Stimulated activated CD4-positive, alpha-beta T cell treated with anti-CD3 and anti-CD28 coated beads, Interleukin-15, amount 100 ng/mL, for 24 hours (primary cell): ENCODE measurements around the gene MAST4.

Experiments
- DNase-seq: peaks from one replicate; pipeline ENCODE4 v3.0.0-alpha.2; 2020

Gene MAST4

DNA sequence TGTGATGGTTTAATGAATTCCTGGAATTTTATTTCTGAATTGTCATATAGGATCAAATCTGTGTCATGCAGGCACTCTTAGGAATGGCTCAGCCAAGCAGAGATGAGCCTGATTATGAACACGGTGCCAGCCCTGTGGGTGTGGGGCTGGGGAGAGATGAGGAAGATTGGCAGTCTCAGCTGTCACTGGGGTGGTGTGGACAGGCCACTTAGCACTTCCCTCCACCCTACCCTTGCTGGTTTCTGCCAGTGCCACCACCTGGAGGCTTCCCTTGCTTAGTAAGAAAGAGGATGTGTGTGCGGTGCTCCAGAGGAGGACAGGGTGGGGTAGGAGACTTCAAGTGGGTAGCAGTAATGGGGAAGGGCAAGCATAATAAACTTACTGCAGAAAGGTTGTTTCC lies 373.8 kb downstream of the MAST4 start:
- no peak for DNase-seq

GRCh38 chr5:66972004-66972403 lies 375.8 kb downstream of the MAST4 start:
- DNase-seq = no peak

GRCh38 chr5:66974256-66974655 lies 378.1 kb downstream of the MAST4 start:
- no peak for DNase-seq

DNA sequence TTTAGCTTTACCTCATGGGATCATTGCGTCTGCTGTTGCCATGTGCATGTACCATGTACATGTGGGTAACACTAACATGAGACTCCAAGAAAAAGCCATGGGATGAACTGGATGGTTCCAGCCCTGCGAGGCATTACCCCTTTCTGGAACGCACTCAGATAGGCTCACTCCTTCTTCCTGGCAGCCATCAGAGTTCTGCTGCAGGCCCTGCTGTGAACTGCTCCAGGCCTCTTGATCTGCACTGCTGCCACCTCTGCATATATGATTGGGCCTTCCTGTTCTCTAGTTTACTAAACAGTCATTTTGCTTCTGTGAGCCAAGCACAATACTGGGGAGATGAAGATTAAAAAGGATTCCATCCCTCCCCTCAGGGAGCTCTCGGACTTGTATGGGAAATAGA lies 379.9 kb downstream of the MAST4 start:
- no peak for DNase-seq

DNA sequence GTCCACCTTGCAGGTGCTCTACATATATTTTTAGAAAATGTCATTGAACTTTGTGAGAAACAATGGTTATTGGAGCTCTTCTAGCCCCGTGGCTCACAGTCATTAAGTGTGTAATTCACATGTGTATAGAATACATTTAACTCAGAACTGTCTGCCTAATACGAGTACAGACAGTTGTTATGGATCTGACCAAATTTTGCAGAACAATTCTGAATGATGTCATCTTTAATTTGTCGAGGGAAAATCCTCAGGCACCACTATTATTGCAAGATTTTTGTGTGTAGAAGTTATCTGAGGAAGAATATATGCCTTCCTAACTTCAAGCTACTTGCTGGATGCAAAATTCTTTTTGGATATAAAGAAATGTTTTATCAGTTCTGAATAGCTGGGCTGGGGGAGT lies 383.5 kb downstream of the MAST4 start:
- DNase-seq = no peak

DNA sequence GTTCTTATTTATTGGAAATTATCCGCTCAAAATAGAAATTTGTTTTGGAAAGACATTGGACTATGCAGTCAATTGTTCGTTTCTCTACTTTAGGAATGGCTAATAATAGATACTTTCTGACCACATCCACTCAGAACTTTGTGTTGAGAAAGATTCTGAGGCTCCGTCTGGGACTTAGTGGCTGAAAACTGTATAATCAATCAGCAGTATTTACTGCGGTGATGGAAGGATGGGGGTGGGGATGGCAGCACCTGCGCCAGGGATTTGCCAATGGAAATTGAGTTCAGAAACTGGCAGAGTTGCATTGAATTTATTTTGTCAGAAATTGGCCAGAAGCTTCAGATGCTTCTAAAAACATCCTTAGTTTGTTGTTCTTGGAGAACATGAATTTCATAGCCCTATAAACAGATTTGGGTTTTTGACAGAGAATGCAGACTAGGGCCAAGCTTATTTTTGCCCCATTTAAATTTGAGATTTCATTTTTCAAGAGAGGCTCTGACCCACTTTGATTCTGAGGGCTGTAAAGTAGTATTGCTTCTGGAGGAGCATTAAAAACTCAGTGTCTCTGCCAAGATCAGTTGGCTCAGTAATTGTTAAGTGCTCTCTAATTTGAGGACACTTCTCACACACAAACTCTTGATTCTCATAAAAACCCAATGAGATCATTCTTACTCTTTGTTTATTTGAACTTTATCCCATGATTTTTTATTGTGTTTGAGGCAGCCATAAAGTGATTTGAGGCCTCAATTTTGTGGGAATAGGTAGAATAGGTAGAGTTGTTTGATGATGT lies 385.3 kb downstream of the MAST4 start:
- no peak for DNase-seq

GRCh38 chr5:66982056-66982387 lies 385.8 kb downstream of the MAST4 start:
- no peak for DNase-seq

DNA sequence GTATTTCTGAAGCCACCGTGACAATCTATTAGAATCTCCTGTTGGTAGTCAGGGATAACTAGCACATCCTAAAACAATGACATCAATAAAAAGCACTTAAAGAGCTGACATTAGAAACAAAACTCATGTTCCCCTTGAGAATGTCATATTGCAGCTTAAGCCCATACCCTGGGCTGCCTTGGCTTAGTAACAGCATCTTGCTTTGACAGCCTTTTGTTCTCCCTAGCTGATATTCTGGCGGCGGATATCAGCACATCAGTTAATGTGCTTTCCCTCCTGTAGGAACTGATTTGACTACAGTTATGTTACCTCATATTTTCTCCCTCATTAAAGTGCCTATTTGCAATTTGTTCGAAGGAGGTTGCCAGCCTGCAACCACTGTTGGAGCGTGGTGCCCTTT lies 386.3 kb downstream of the MAST4 start:
- DNase-seq = no peak

GRCh38 chr5:66985417-66985816 lies 389.2 kb downstream of the MAST4 start:
- DNase-seq = no peak

GRCh38 chr5:66986009-66986408 lies 389.8 kb downstream of the MAST4 start:
- no peak for DNase-seq

DNA sequence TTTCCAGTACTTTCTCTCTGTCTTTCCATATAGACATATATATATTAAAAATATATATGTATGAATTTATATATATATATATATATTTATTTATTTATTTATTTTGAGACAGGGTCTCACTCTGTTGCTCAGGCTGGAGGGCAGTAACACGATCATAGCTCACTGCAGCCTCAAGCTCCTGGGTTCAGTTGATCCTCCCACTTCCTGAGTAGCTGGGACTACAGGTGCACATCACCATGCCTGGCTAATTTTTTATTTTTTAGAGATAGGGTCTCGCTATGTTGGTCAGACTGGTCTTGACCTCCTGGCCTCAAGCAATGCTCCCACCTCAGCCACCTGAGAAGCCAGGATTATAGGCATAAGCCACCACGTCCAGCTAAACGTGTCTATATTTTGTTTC lies 390.3 kb downstream of the MAST4 start:
- DNase-seq = no peak

DNA sequence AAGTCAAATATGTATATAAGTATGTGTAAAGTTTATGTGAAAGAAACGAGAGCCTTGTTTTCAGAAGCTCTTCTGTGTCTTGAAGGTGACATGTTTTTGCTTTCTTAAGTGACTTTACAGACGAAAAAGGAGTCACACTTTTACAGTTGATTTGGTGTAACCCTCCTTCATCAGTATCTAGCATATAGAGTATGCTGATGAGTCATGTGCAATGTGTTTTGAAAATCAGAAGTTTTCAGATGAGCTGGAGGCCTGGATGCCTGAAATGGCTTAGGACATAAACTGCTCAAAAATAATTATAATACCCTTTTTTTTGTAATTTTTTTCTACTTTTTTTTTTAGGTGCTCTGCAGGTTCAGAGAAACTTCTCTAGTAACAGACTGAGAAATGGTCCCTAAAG lies 390.9 kb downstream of the MAST4 start:
- no peak for DNase-seq

GRCh38 chr5:66987540-66987939 lies 391.3 kb downstream of the MAST4 start:
- no peak for DNase-seq

DNA sequence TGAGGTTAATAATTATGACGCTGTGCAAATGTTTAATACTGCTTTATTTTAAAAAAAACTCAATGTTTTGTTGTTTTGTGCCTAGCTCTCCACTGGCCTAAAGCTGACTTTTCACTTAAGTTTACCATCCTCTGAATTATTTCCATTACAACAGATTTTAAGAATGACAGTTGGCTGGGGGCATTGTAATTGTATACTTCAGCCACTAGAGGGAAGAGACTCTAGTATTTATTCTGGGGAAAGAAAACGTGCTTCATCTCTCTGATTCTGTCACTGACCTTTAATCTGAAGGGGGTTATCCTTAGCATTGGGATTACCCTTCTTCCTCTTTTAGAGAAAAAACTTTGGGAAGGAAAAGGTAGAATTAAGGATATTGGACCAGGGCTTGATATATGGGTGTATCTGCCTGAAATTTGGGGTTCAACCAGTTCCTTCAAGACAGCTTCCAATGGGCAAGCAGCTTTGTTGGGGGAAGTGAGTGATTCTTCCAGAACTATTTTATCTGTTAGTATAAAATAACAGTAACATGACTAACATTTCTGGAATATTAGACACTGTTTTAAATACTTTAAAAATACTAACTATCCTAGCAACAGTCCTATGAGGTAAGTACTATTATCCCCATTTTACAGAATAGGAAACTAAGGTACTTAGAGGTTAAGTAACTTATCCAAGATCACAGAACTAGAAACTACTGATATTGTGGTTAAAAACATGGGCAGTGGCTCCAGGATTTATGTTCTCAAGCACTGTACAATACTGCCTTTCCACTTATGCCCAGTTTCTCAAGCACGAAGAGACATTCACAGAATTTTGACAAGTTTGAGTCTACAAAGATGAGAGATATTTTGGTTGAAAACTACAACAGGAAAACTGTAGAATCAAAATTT lies 392.0 kb downstream of the MAST4 start:
- no peak for DNase-seq

DNA sequence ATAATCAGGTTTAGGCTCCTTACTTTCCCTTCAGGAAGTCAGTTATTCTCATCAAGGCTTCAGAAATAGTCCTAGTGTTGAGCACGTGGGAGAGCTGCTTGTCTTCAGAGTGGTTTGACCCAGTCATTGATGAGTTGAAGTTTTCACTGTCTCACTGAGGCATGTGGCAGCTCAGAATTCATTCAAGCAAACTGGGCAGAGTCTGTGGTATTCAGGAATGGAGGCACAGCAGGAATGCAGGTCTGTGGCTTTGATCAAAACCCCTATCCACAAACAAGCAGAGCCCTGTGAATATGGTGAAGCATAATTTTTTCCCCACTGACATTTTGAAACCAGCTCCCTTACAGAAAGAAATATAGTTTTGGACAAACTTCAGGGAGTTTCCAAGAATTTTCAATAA lies 393.1 kb downstream of the MAST4 start:
- no peak for DNase-seq

GRCh38 chr5:66989781-66990180 lies 393.6 kb downstream of the MAST4 start:
- no peak for DNase-seq

- no peak for DNase-seq
Measured at GRCh38 chr5:66991746-66992145, 395.6 kb downstream of the MAST4 start.

DNA sequence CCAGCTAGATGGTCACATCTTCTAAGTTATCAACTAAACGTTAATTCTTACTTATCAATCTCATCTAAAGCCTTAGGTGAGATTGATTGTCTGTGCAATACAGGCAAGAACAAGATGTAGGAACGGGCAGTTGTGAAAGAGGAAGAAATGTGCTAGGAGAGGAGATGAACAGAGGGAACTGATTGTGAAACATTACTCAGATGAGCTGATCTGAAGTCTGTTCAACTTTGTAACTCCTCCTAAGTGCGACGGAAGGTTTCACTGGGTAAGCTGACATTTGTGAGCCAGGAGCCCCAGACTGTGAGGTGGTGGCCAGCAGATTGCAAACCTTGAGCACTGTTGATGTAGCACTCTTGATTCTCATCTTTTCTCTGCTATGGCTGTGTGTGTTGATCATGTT lies 396.4 kb downstream of the MAST4 start:
- no peak for DNase-seq

DNA sequence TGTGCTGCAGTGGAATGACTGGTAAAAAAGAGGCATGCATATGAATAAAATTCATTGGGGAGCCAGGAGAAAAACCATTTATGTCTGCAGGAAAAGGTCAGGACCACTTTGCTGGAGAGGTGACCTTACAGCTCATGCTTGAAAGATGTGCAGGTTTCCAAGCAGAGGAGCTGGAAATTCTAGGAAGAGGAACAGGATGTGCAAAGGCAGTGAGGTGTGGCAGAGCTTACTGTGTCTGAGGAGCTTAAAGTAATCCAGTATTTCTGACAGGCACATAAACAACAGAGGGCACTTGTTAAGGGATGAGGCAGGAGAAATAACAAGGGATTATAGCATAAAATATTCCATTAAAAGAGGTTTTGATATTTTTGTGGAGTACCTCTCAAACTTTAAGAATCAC lies 397.3 kb downstream of the MAST4 start:
- DNase-seq = no peak

DNA sequence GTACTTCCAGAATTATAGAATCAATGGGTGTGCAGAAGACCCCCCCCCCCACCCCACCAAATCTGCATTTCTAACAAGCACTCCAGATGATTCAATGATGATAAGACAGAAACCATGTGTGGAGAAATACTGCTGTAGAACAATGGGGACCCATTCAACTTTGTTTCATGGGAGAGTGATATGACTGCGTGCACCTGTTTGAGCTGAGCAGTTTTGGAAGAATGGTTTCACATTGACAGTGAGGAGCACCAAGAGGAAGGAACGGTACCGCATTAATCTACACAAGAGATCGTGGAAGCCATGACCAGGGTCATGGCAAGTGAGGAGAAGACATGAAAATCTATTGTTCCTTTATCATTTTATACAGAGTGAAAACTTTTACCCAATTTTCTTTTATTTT lies 397.7 kb downstream of the MAST4 start:
- no peak for DNase-seq

DNA sequence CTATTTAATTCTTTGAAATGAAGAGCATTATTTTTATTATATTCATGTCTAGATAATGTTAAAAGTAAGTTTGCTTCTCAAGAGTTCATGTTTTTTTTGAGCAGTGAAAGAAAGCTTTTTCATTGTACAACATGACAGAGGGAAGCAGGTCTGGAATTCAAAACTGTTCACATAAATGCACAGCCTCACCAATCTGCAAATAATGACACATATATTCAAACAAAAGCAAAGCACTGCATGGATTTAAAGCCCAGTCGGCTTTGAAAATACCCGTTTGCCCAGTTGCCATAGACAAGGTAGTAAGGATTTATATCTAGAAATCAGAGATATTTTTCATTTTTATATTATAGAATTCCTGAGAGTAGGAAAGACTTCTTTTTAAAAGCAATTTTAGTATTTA lies 398.6 kb downstream of the MAST4 start:
- no peak for DNase-seq

- DNase-seq = no peak
Measured at GRCh38 chr5:67000794-67001475, 404.7 kb downstream of the MAST4 start.

GRCh38 chr5:67002832-67003684 lies 406.9 kb downstream of the MAST4 start:
- no peak for DNase-seq
